ENCODE results near the gene FRMD5.
A peak's percentile ranks its signal among the peaks of the same experiment; 100 is the strongest.
"Not testable (repeated sequence)": the region's sequence is repeated elsewhere in the genome, so short reads cannot be mapped to it uniquely, and the experiment has no call there.

The FRMD5 gene

GRCh38 chr15:43826508-43827341 is 368.3 kb downstream of the FRMD5 start, which contains the start of gene WDR76:
WDR76 (plus strand) TSS chr15:43827002; CDS start chr15:43827033, 31 bp downstream.
- TF ChIP-seq CTCF (IDR thresholded peaks at IDR 0.05; ENCODE audit: borderline replicate concordance, insufficient read depth, low read depth, low read length): no peak
- peak within 1 kb of the TSS; percentile 89 for H3K4me3 ChIP-seq (ENCODE audit: low read depth, low read length)

GRCh38 chr15:43826029-43826507 is 369.0 kb downstream of the FRMD5 start:
- TF ChIP-seq CTCF (IDR thresholded peaks at IDR 0.05; ENCODE audit: borderline replicate concordance, insufficient read depth, low read depth, low read length): no peak
- H3K4me3 ChIP-seq (ENCODE audit: low read depth, low read length): no peak overlapping the region

GRCh38 chr15:43825305-43825704 is 369.8 kb downstream of the FRMD5 start:
- not testable (repeated sequence) for H3K4me3 ChIP-seq (ENCODE audit: low read depth, low read length)

GRCh38 chr15:43824302-43825246 is 370.5 kb downstream of the FRMD5 start, which contains the start of gene MFAP1:
MFAP1 (minus strand) TSS chr15:43824690; CDS start chr15:43824569, 121 bp downstream.
- peak within 1 kb of the TSS; percentile 74 for H3K4me3 ChIP-seq (ENCODE audit: low read depth, low read length)
- no peak for TF ChIP-seq CTCF (IDR thresholded peaks at IDR 0.05; ENCODE audit: borderline replicate concordance, insufficient read depth, low read depth, low read length)

- no peak for TF ChIP-seq CTCF (IDR thresholded peaks at IDR 0.05; ENCODE audit: borderline replicate concordance, insufficient read depth, low read depth, low read length)
- no peak overlapping the region for H3K4me3 ChIP-seq (ENCODE audit: low read depth, low read length)
These were observed 373.6 kb downstream of the FRMD5 start for GRCh38 chr15:43821505-43821904.
